ENCODE measurements around the gene IFT88.
"Not testable (repeated sequence)": the region's sequence is repeated elsewhere in the genome, so short reads cannot be mapped to it uniquely, and the experiment has no call there.

The IFT88 gene

GRCh38 chr13:20633802-20634201, 66.8 kb downstream of the IFT88 start:
- DNase-seq (ENCODE audit: low spot score), result no peak

- no peak for DNase-seq (ENCODE audit: low spot score)
Measured at GRCh38 chr13:20636079-20636478, 69.1 kb downstream of the IFT88 start.

- DNase-seq (ENCODE audit: low spot score), result no peak
Measured at GRCh38 chr13:20637811-20638210, 70.9 kb downstream of the IFT88 start.

DNA sequence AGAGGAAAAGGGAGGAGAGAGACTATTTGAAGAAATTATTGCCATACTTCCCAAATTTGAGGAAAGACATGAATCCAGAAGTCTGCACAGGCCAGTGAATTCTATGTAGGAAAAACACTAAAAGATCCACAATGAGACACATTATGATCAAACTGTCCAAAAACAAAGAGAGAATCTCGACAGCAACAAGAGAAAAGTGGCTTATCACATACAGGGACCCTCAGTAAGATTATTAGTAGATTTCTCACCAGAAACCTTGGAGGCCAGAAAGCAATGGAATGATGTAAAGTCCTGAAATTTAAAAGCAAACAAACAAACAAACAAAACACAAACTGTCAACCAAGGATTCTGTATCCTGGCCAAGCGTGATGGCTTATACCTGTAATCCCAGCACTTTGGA, 80.8 kb downstream of the IFT88 start:
- DNase-seq (ENCODE audit: low spot score), result no peak

GRCh38 chr13:20652946-20653345, 86.0 kb downstream of the IFT88 start:
- DNase-seq (ENCODE audit: low spot score), result no peak

DNA sequence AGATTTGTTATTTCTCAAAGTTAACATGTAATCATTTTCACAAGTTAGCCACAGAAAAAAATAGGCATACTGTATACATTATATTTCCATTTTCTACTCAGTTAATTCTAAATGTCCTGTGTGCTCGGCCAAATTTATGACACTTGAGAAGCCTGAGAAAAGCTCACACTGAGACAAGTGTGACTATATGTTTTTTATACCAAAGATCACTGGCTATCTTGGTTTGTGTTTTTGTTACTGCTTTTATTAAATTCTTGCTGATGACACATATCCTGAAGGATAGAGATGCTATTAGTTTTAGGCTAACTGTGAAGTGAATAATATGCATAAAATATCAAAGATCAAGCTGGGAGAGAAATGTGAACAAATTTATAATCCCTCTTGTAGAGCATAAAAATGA, 87.2 kb downstream of the IFT88 start:
- no peak for DNase-seq (ENCODE audit: low spot score)

DNA sequence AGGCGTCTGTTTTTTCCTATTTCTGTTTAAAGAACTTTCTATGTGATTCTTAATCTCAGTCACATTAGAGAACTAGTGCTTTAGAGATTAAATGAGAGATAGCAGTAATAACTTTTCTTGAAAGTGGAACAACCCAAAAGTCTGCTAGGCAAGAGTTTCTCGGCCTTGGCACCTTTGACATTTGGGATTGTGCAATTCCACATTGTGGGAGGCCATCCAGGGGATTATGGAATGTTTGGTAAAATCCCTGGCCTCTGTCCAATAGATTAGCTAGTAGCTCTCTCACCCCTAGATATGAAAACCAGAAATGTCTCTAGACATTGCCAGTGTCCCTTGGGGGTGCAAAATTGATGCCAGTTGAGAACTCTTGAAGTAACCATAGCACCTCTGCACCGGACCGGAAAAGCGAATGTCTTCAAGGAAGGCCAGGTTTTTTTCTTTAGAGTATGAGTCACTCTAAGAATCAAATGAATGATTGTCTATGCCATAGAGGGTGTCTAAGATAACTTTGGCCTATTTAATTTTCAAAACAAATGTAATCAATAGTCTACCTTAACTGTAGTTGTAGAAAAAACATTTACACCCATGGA, 91.6 kb downstream of the IFT88 start:
- peak; percentile 13 for DNase-seq (ENCODE audit: low spot score)

GRCh38 chr13:20664351-20664750, 97.4 kb downstream of the IFT88 start:
- no peak for DNase-seq (ENCODE audit: low spot score)

GRCh38 chr13:20666948-20667347, 100.0 kb downstream of the IFT88 start:
- DNase-seq (ENCODE audit: low spot score), result no peak

GRCh38 chr13:20667857-20668437, 101.0 kb downstream of the IFT88 start:
- no peak for DNase-seq (ENCODE audit: low spot score)

- no peak for DNase-seq (ENCODE audit: low spot score)
Measured at GRCh38 chr13:20669162-20669561, 102.2 kb downstream of the IFT88 start.

- no peak for DNase-seq (ENCODE audit: low spot score)
Measured at GRCh38 chr13:20671789-20672188, 104.8 kb downstream of the IFT88 start.

- no peak for DNase-seq (ENCODE audit: low spot score)
Measured at GRCh38 chr13:20672772-20673171, 105.8 kb downstream of the IFT88 start.

DNA sequence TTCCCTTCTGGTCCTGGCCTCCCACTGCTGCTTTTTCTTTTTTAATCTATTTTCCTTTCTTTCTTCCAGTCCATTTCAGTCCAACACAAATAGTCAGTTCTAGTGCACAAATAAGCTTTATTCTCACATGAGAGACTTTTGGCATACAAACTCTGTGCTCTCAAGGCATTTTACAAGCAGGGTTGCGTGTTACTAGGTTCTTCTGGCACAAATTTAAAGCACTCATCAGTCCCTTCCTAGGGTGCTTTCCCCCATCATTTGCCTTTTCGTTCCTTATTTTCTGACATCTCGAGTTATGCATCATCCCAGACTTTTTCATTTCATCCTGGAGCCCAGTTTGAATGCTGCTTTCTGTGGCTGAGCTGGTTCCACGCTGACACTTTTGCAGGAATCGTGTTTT, 106.8 kb downstream of the IFT88 start:
- no peak for DNase-seq (ENCODE audit: low spot score)

DNA sequence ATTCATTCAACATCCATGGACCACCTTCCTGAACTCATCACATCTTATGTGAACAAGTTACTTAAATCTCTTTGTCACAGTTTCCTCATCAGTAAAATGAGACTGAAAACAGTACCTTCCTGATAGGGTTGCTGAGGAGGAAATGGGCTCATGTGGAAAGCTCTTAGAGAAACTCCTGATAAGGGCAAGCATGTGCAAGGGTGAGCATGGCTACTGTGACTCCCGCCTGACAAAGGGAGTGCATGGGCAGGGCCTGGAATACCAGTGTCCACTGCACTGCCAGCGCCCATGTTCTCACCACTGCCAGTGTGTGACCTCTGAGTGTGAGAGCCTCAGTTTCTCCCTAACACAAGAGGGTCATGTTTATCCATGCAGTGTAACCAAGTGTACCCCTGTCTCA, 109.3 kb downstream of the IFT88 start:
- no peak for DNase-seq (ENCODE audit: low spot score)

- DNase-seq (ENCODE audit: low spot score), result not testable (repeated sequence)
Measured at GRCh38 chr13:20678606-20679005, 111.6 kb downstream of the IFT88 start.

DNA sequence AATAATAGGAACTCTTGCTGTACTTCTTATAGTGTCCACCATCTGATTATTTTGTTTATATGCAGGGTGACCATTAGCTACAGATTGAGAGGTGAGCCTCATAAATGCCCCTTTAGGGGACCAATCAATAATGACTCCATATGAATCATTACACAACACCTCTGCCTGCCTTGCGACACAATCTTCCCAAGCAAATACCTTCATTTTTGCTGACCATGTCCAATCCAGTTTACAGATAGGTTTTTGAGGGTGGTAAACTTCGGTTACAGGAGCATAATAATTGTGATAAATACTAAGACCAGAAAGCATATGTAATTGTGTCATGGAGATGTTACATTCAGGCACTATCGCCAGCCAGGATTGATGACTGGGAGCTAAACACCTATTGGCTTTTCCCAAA, 112.9 kb downstream of the IFT88 start:
- DNase-seq (ENCODE audit: low spot score), result no peak

GRCh38 chr13:20680416-20681080, 113.6 kb downstream of the IFT88 start:
- DNase-seq (ENCODE audit: low spot score), result no peak

GRCh38 chr13:20681481-20681880, 114.5 kb downstream of the IFT88 start:
- DNase-seq (ENCODE audit: low spot score), result not testable (repeated sequence)

DNA sequence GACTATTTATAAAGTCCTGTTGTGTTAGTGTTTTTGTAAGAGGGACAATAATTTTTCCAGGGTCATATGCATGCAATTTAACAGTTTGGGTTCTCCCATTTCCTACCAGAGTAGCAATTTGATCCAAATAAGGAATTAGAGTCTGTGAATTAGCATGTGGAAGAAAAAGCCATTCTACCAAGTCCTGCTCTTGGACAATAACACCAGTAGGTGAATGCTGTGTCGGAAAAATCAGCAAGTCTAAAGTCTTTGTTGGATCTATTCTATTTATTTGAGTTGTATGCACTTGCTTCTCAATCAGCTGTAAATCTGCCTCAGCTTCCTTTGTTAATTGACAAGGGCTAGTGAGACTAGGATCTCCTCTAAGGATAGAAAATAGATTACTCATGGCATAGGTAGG, 115.1 kb downstream of the IFT88 start:
- no peak for DNase-seq (ENCODE audit: low spot score)

DNA sequence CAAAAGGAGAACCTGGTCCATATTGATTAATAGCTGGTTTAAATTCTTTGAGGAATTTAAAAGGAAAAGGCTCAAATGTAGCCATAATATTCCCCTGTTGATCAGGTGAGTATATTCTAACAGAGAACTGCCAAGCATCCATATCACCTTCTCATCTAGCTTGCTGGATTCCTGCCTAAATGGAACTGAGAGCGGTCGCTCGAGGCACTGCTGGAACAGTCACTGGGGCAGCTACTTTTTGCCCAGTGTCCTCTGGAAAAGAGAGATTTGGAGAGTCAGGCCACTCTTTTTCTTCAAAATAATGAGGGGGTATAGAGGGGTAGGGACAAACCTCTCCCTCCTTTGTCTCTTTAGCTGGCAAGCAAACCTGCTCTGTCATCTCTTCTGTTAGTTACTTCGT, 117.1 kb downstream of the IFT88 start:
- DNase-seq (ENCODE audit: low spot score), result no peak

DNA sequence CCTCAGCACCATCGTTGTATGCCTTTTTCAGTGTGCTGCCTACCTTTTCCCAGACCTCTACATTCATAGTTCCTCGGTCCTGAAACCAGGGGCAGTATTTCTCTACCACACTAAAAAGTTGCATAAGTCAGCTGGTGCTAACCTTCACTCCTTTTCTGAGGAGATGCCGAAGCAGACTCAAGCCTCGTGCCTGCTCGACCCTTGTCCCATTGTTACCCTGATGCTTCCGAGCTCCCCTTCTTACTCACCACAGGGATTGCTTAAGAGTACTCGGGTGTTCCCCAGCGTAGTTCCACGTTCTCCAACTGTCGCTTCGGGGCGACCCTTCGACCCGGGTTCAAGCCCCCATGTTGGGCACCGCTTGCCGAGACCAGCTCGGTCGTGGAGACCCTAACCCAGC, 117.6 kb downstream of the IFT88 start:
- DNase-seq (ENCODE audit: low spot score), result no peak

- DNase-seq (ENCODE audit: low spot score), result no peak
Measured at GRCh38 chr13:20685092-20685491, 118.1 kb downstream of the IFT88 start.

- DNase-seq (ENCODE audit: low spot score), result no peak
Measured at GRCh38 chr13:20686167-20686566, 119.2 kb downstream of the IFT88 start.

Data from COLO829 (cell line).